H9 (cell line): ENCODE data around the gene TAF1. TPM values are rescaled to one million over a fixed set of nuclear protein-coding genes. Genes with fewer than 3 reads are reported as not detected.
"Not testable (repeated sequence)": the region's sequence is repeated elsewhere in the genome, so short reads cannot be mapped to it uniquely, and the experiment has no call there.

Experiments used
- DNase-seq: peaks from one replicate; pipeline ENCODE4 v3.0.0-alpha.2; 2017
- H2AFZ ChIP-seq: one replicate; pipeline ENCODE4 v1.6.1; 2013; ENCODE audit warnings: mild to moderate bottlenecking, low read length, control low read depth, moderate library complexity
- H2AK5ac ChIP-seq: 2 replicates; pipeline ENCODE4 v1.6.1; 2013; ENCODE audit warnings: low read length, control low read depth, mixed read lengths; ENCODE audit not compliant: insufficient read length
- H2BK120ac ChIP-seq: one replicate; pipeline ENCODE4 v1.6.1; 2013; ENCODE audit warnings: low read depth, mild to moderate bottlenecking, low read length, control low read depth, inconsistent platforms; ENCODE audit not compliant: poor library complexity, severe bottlenecking
- H2BK12ac ChIP-seq: 2 replicates; pipeline ENCODE4 v1.6.1; 2013; ENCODE audit warnings: low read length, control low read depth, mixed read lengths, low read depth; ENCODE audit not compliant: insufficient read length
- H2BK15ac ChIP-seq: 2 replicates; pipeline ENCODE4 v1.6.1; 2013; ENCODE audit warnings: low read depth, low read length, control low read depth
- H2BK20ac ChIP-seq: one replicate; pipeline ENCODE4 v1.6.1; 2013; ENCODE audit warnings: low read depth, mild to moderate bottlenecking, low read length, control low read depth, inconsistent platforms; ENCODE audit not compliant: poor library complexity, severe bottlenecking
- H2BK5ac ChIP-seq: 2 replicates; pipeline ENCODE4 v1.6.1; 2013; ENCODE audit warnings: low read length, control low read depth, mixed read lengths; ENCODE audit not compliant: insufficient read length
- H3K14ac ChIP-seq: 2 replicates; pipeline ENCODE4 v1.6.1; 2013; ENCODE audit warnings: low read length, control low read depth; ENCODE audit not compliant: insufficient read depth
- H3K18ac ChIP-seq: 2 replicates; pipeline ENCODE4 v1.6.1; 2013; ENCODE audit warnings: low read depth, mild to moderate bottlenecking, mixed read lengths, low read length, control low read depth; ENCODE audit not compliant: insufficient read length
- H3K23ac ChIP-seq: 2 replicates; pipeline ENCODE4 v1.6.1; 2013; ENCODE audit warnings: low read length, control low read depth, mixed read lengths, low read depth; ENCODE audit not compliant: insufficient read length
- H3K23me2 ChIP-seq: 2 replicates; pipeline ENCODE4 v1.6.1; 2013; ENCODE audit warnings: low read depth, mild to moderate bottlenecking, mixed read lengths, low read length, control low read depth; ENCODE audit not compliant: insufficient read length, poor library complexity, severe bottlenecking
- H3K27ac ChIP-seq: 2 replicates; pipeline ENCODE4 v1.5.1; 2013; ENCODE audit warnings: low read length, control low read depth, mixed read lengths, low read depth; ENCODE audit not compliant: insufficient read length
- H3K27me3 ChIP-seq: 2 replicates; pipeline ENCODE4 v1.6.1; 2013; ENCODE audit warnings: low read length, control low read depth, inconsistent platforms; ENCODE audit not compliant: insufficient read depth
- H3K4ac ChIP-seq: 2 replicates; pipeline ENCODE4 v1.6.1; 2013; ENCODE audit warnings: low read depth, mild to moderate bottlenecking, control low read depth, inconsistent platforms, low read length, moderate library complexity
- H3K4me1 ChIP-seq: 2 replicates; pipeline ENCODE4 v1.6.1; 2013; ENCODE audit warnings: low read length, control low read depth, inconsistent platforms; ENCODE audit not compliant: insufficient read depth
- H3K4me2 ChIP-seq: 2 replicates; pipeline ENCODE4 v1.6.1; 2013; ENCODE audit warnings: low read length, control low read depth, mixed read lengths; ENCODE audit not compliant: insufficient read length, insufficient read depth
- H3K56ac ChIP-seq: 2 replicates; pipeline ENCODE4 v1.6.1; 2013; ENCODE audit warnings: low read depth, mild to moderate bottlenecking, mixed read lengths, low read length, control low read depth; ENCODE audit not compliant: insufficient read length
- H3K79me1 ChIP-seq: 2 replicates; pipeline ENCODE4 v1.6.1; 2013; ENCODE audit warnings: low read depth, mild to moderate bottlenecking, moderate library complexity, low read length, control low read depth, inconsistent platforms; ENCODE audit not compliant: insufficient read depth, poor library complexity, severe bottlenecking
- H3K79me2 ChIP-seq: 2 replicates; pipeline ENCODE4 v1.6.1; 2013; ENCODE audit warnings: low read length, control low read depth, inconsistent platforms; ENCODE audit not compliant: insufficient read depth
- H3K9ac ChIP-seq: 2 replicates; pipeline ENCODE4 v1.6.1; 2013; ENCODE audit warnings: low read length, control low read depth, mixed read lengths; ENCODE audit not compliant: insufficient read length; ENCODE audit errors: extremely low read depth
- H3K9me3 ChIP-seq: one replicate; pipeline ENCODE4 v1.6.1; 2013; ENCODE audit warnings: low read depth, low read length, inconsistent platforms; ENCODE audit not compliant: control insufficient read depth
- H3T11ph ChIP-seq: one replicate; pipeline ENCODE4 v1.6.1; 2013; ENCODE audit warnings: mild to moderate bottlenecking, low read length, control low read depth, inconsistent platforms
- H4K20me1 ChIP-seq: one replicate; pipeline ENCODE4 v1.6.1; 2013; ENCODE audit not compliant: control insufficient read depth, insufficient read length, insufficient read depth
- H4K5ac ChIP-seq: 2 replicates; pipeline ENCODE4 v1.6.1; 2013; ENCODE audit warnings: low read depth, mild to moderate bottlenecking, mixed read lengths, low read length, control low read depth; ENCODE audit not compliant: insufficient read length
- H4K8ac ChIP-seq: replicated peaks from 2 replicates; pipeline ENCODE4 v1.6.1; 2013; ENCODE audit warnings: low read length, control low read depth, mixed read lengths, low read depth; ENCODE audit not compliant: insufficient read length
- H4K91ac ChIP-seq: 2 replicates; pipeline ENCODE4 v1.6.1; 2013; ENCODE audit warnings: low read depth, mild to moderate bottlenecking, moderate library complexity, mixed read lengths, low read length, control low read depth; ENCODE audit not compliant: insufficient read length
- H3K27ac Mint-ChIP-seq, 3 experiments: 2 replicates in 2 of 3; 3 replicates in 1 of 3; pipeline ENCODE4 v1.8.0; 2020 to 2021; ENCODE audit warnings: mixed read lengths in 3 of 3, mild to moderate bottlenecking in 1 of 3, moderate library complexity in 1 of 3
- H3K27me3 Mint-ChIP-seq: 2 replicates; pipeline ENCODE4 v1.8.0; 2021; ENCODE audit warnings: low read depth, mild to moderate bottlenecking, moderate library complexity, mixed read lengths
- H3K36me3 Mint-ChIP-seq, 3 experiments: 2 replicates in 2 of 3; 3 replicates in 1 of 3; pipeline ENCODE4 v1.8.0; 2020 to 2021; ENCODE audit warnings: low read depth in 3 of 3, mixed read lengths in 3 of 3; ENCODE audit not compliant: insufficient read depth in 1 of 3
- H3K4me1 Mint-ChIP-seq, 2 experiments: 2 replicates each; pipeline ENCODE4 v1.8.0; 2020; ENCODE audit warnings: mixed read lengths in 2 of 2
- H3K4me3 Mint-ChIP-seq, 2 experiments: 2 replicates in 1 of 2; 3 replicates in 1 of 2; pipeline ENCODE4 v1.8.0; 2020 to 2021; ENCODE audit warnings: mild to moderate bottlenecking in 2 of 2, mixed read lengths in 2 of 2, moderate library complexity in 1 of 2
- H3K9me3 Mint-ChIP-seq, 2 experiments: 2 replicates in 1 of 2; 3 replicates in 1 of 2; pipeline ENCODE4 v1.8.0; 2020; ENCODE audit warnings: mild to moderate bottlenecking in 2 of 2, mixed read lengths in 2 of 2, moderate library complexity in 1 of 2
- CTCF ChIP-seq: fragments of 200-600 bp; sonication (generic); conservative IDR thresholded peaks from 3 replicates; pipeline ENCODE4 v1.8.0; 2021; ENCODE audit warnings: antibody characterized with exemption, mild to moderate bottlenecking
- WGBS: extraction: QIAGEN DNeasy Blood & Tissue Kit; methylation state at CpG from one replicate; pipeline ENCODE4 v1.1.7; 2013; ENCODE audit warnings: missing lambda C conversion rate, low lambda C conversion rate, mixed read lengths; ENCODE audit not compliant: insufficient read length; ENCODE audit errors: extremely low coverage; 5-methylcytosine and 5-hydroxymethylcytosine counted together
- total RNA-seq: library from RNA; stranded (reverse); gene quantifications from 2 replicates; pipeline ENCODE4 v1.2.1, GENCODE V29; 2021

The TAF1 gene
- total RNA-seq, 1 experiment from 2014 or later = 32.2 TPM

GRCh38 chrX:71321731-71322130 is 44.4 kb upstream of the TAF1 start:
- Histone ChIP-seq H4K8ac (no peak overlapping the region), H3K23me2 (no peaks in the 10 kb centered on the region), H4K20me1 (no peaks in the 10 kb centered on the region), H2BK120ac (no peak overlapping the region), H2BK15ac (no peak overlapping the region), H3K23ac (no peak overlapping the region), H2AK5ac (no peak overlapping the region), H3K14ac (no peak overlapping the region), H3K4me2 (no peak overlapping the region), H2BK5ac (no peak overlapping the region), H3K27me3 (no peaks in the 10 kb centered on the region), H3K4me1 (no peaks in the 10 kb centered on the region), H4K5ac (no peak overlapping the region), H3K9ac (no peak overlapping the region), H3T11ph (no peak overlapping the region), H3K4ac (no peak overlapping the region), H3K27ac (no peak overlapping the region), H2BK20ac (no peak overlapping the region), H2BK12ac (no peak overlapping the region), H3K56ac (no peak overlapping the region), H3K79me1 (no peaks in the 10 kb centered on the region), H3K9me3 (peaks cover 6% of the 10 kb centered on the region), H3K18ac (no peak overlapping the region), H2AFZ (no peak overlapping the region), H4K91ac (no peak overlapping the region), H3K79me2 (no peaks in the 10 kb centered on the region)
- H3K27me3 Mint-ChIP-seq = no peaks in the 10 kb centered on the region
- peaks cover 16 to 23% (median 21%) of the 10 kb centered on the region in 3 experiments for H3K36me3 Mint-ChIP-seq
- no peak for TF ChIP-seq CTCF
- no peaks in the 10 kb centered on the region for H3K4me1 Mint-ChIP-seq
- no peak overlapping the region for H3K27ac Mint-ChIP-seq
- no CpG with 5 or more reads among the region's 1 CpG for WGBS
- DNase-seq = no peak
- H3K4me3 Mint-ChIP-seq = no peak overlapping the region
- H3K9me3 Mint-ChIP-seq = peaks cover 39 to 41% of the 10 kb centered on the region in 2 experiments

- H3K79me2 ChIP-seq, H3K4me2 ChIP-seq, H2BK5ac ChIP-seq, H3T11ph ChIP-seq, H3K56ac ChIP-seq, H4K5ac ChIP-seq, H3K14ac ChIP-seq, H4K8ac ChIP-seq, H4K20me1 ChIP-seq, H2BK20ac ChIP-seq, H3K4me1 Mint-ChIP-seq, H3K4me1 ChIP-seq, H3K18ac ChIP-seq, H3K23me2 ChIP-seq, H3K79me1 ChIP-seq, H2AK5ac ChIP-seq, H3K27me3 ChIP-seq, H2BK12ac ChIP-seq, H3K27ac ChIP-seq, H3K9me3 ChIP-seq, H2AFZ ChIP-seq, H2BK15ac ChIP-seq, H3K27me3 Mint-ChIP-seq, H4K91ac ChIP-seq, H3K23ac ChIP-seq, H3K4me3 Mint-ChIP-seq, DNase-seq, H3K9ac ChIP-seq, H3K4ac ChIP-seq, H2BK120ac ChIP-seq, H3K27ac Mint-ChIP-seq: not testable (repeated sequence)
- Mint-ChIP-seq H3K36me3 (peaks cover 20 to 30% (median 30%) of the 10 kb centered on the region in 3 experiments), H3K9me3 (peaks cover 51 to 57% of the 10 kb centered on the region in 2 experiments)
- WGBS = no CpG with 5 or more reads among the region's 11 CpGs
Observed at GRCh38 chrX:71324452-71324851, 41.7 kb upstream of the TAF1 start.
